Renal pelvis (tissue), 4 donors: ENCODE data around the gene NKX1-2. TPM values are rescaled to one million over a fixed set of nuclear protein-coding genes. Genes with fewer than 3 reads are reported as not detected.

ENCODE experiments used
- DNase-seq: peaks from one replicate; pipeline ENCODE4 v3.0.0-alpha.2; 2013
- polyA plus RNA-seq, 3 donors: library from polyadenylated mRNA; unstranded; fragments of 120-200 nt; gene quantifications; one replicate each; pipeline ENCODE4 v1.2.1, GENCODE V29; 2013; ENCODE audit not compliant: insufficient read length in 3 of 3

NKX1-2 gene
- polyA plus RNA-seq, 3 donors, result not detected

GRCh38 chr10:124476043-124476725 lies 26.3 kb upstream of the NKX1-2 start:
- DNase-seq, result no peak

- DNase-seq, result no peak
Measured at GRCh38 chr10:124474514-124475070, 24.8 kb upstream of the NKX1-2 start.

GRCh38 chr10:124473070-124473469 lies 23.2 kb upstream of the NKX1-2 start:
- no peak for DNase-seq

- no peak for DNase-seq
Measured at GRCh38 chr10:124472071-124472470, 22.2 kb upstream of the NKX1-2 start.

GRCh38 chr10:124470544-124471434 lies 21.0 kb upstream of the NKX1-2 start:
- DNase-seq, result peak; percentile 46

GRCh38 chr10:124469956-124470484 lies 20.2 kb upstream of the NKX1-2 start:
- no peak for DNase-seq

GRCh38 chr10:124468624-124469023 lies 18.8 kb upstream of the NKX1-2 start:
- DNase-seq, result no peak

GRCh38 chr10:124467165-124467564 lies 17.3 kb upstream of the NKX1-2 start:
- no peak for DNase-seq

GRCh38 chr10:124465777-124466488 lies 16.1 kb upstream of the NKX1-2 start:
- no peak for DNase-seq

GRCh38 chr10:124465003-124465776 lies 15.4 kb upstream of the NKX1-2 start:
- no peak for DNase-seq

- no peak for DNase-seq
Measured at GRCh38 chr10:124464028-124464965, 14.5 kb upstream of the NKX1-2 start.

GRCh38 chr10:124462348-124462695 lies 12.5 kb upstream of the NKX1-2 start:
- DNase-seq, result no peak

- peak; percentile 74 for DNase-seq
Measured at GRCh38 chr10:124461642-124462347, 12.0 kb upstream of the NKX1-2 start, which contains the start of gene LHPP. TSS of gene LHPP (plus strand) at chr10:124461823. CDS start at chr10:124461863, 40 bp downstream.

- no peak for DNase-seq
Measured at GRCh38 chr10:124460144-124460543, 10.3 kb upstream of the NKX1-2 start.

- DNase-seq, result no peak
Measured at GRCh38 chr10:124459395-124459794, 9.6 kb upstream of the NKX1-2 start.

GRCh38 chr10:124458889-124459288 lies 9.1 kb upstream of the NKX1-2 start:
- DNase-seq, result no peak

- no peak for DNase-seq
Measured at GRCh38 chr10:124458473-124458872, 8.6 kb upstream of the NKX1-2 start.

- DNase-seq, result no peak
Measured at GRCh38 chr10:124455441-124455840, 5.6 kb upstream of the NKX1-2 start.

GRCh38 chr10:124453960-124454610 lies 4.2 kb upstream of the NKX1-2 start:
- DNase-seq, result no peak
